Osteocyte (in vitro differentiated cells): ENCODE results near the gene SYTL2. TPM values are rescaled to one million over a fixed set of nuclear protein-coding genes. Genes with fewer than 3 reads are reported as not detected.

Source experiments
- DNase-seq: peaks from one replicate; pipeline ENCODE4 v3.0.0; 2021; ENCODE audit warnings: mixed read lengths; ENCODE audit not compliant: unreplicated experiment; ENCODE audit errors: extremely low spot score
- H3K27ac Mint-ChIP-seq: one replicate; pipeline ENCODE4 v1.8.0; 2021; ENCODE audit warnings: mild to moderate bottlenecking, mixed read lengths; ENCODE audit not compliant: unreplicated experiment
- H3K27me3 Mint-ChIP-seq: one replicate; pipeline ENCODE4 v1.8.0; 2021; ENCODE audit warnings: mixed read lengths; ENCODE audit not compliant: unreplicated experiment
- H3K36me3 Mint-ChIP-seq: one replicate; pipeline ENCODE4 v1.8.0; 2021; ENCODE audit warnings: mixed read lengths; ENCODE audit not compliant: unreplicated experiment
- H3K4me1 Mint-ChIP-seq: one replicate; pipeline ENCODE4 v1.8.0; 2021; ENCODE audit warnings: mixed read lengths; ENCODE audit not compliant: unreplicated experiment
- H3K4me3 Mint-ChIP-seq: one replicate; pipeline ENCODE4 v1.8.0; 2021; ENCODE audit warnings: mild to moderate bottlenecking, moderate library complexity, mixed read lengths; ENCODE audit not compliant: unreplicated experiment
- H3K9me3 Mint-ChIP-seq: one replicate; pipeline ENCODE4 v1.8.0; 2021; ENCODE audit warnings: mixed read lengths; ENCODE audit not compliant: unreplicated experiment
- CTCF ChIP-seq: fragments of 200-600 bp; sonication (generic); IDR thresholded peaks from 2 replicates; pipeline ENCODE4 v1.5.0; 2021; ENCODE audit warnings: antibody characterized with exemption, mild to moderate bottlenecking, moderate library complexity
- total RNA-seq: library from RNA; stranded (reverse); gene quantifications from 2 replicates; pipeline ENCODE4 v1.2.1, GENCODE V29; 2021

SYTL2 gene
- total RNA-seq, 1 donor from 2014 or later = 4.0 TPM

- H3K27me3 Mint-ChIP-seq = no peaks in the 10 kb centered on the region
- peaks cover 15% of the 10 kb centered on the region for H3K4me1 Mint-ChIP-seq
- no peaks in the 10 kb centered on the region for H3K9me3 Mint-ChIP-seq
- H3K4me3 Mint-ChIP-seq = no peak overlapping the region
- TF ChIP-seq CTCF = no peak
- H3K27ac Mint-ChIP-seq = no peak overlapping the region
- no peaks in the 10 kb centered on the region for H3K36me3 Mint-ChIP-seq
- no peak for DNase-seq
Measured at GRCh38 chr11:85742873-85743275, 68.1 kb downstream of the SYTL2 start.

GRCh38 chr11:85742348-85742747, 68.6 kb downstream of the SYTL2 start:
- Mint-ChIP-seq H3K27ac (no peak overlapping the region), H3K36me3 (no peaks in the 10 kb centered on the region), H3K9me3 (no peaks in the 10 kb centered on the region), H3K4me3 (no peak overlapping the region), H3K4me1 (peaks cover 17% of the 10 kb centered on the region), H3K27me3 (no peaks in the 10 kb centered on the region)
- no peak for TF ChIP-seq CTCF
- no peak for DNase-seq

- Mint-ChIP-seq H3K4me1 (peaks cover 26% of the 10 kb centered on the region), H3K27ac (peak overlapping the region; percentile 13), H3K9me3 (no peaks in the 10 kb centered on the region), H3K27me3 (no peaks in the 10 kb centered on the region), H3K4me3 (no peak overlapping the region), H3K36me3 (no peaks in the 10 kb centered on the region)
- DNase-seq = no peak
- no peak for TF ChIP-seq CTCF
Measured at GRCh38 chr11:85740481-85741400, 70.2 kb downstream of the SYTL2 start.

GRCh38 chr11:85737738-85738137, 73.2 kb downstream of the SYTL2 start:
- TF ChIP-seq CTCF = no peak
- Mint-ChIP-seq H3K9me3 (no peaks in the 10 kb centered on the region), H3K27ac (no peak overlapping the region), H3K36me3 (no peaks in the 10 kb centered on the region), H3K27me3 (no peaks in the 10 kb centered on the region), H3K4me3 (no peak overlapping the region), H3K4me1 (peaks cover 28% of the 10 kb centered on the region)
- DNase-seq = no peak

- Mint-ChIP-seq H3K27me3 (no peaks in the 10 kb centered on the region), H3K4me1 (peaks cover 25% of the 10 kb centered on the region), H3K36me3 (no peaks in the 10 kb centered on the region), H3K4me3 (no peak overlapping the region), H3K9me3 (no peaks in the 10 kb centered on the region), H3K27ac (peak overlapping the region; percentile 32)
- TF ChIP-seq CTCF = no peak
- DNase-seq = no peak
Measured at GRCh38 chr11:85735876-85736460, 75.0 kb downstream of the SYTL2 start.
